Epithelial cell of esophagus (primary cell): ENCODE results near the gene ARHGAP10.

ENCODE experiments used
- DNase-seq: peaks from one replicate; pipeline ENCODE4 v3.0.0; 2010; ENCODE audit warnings: low read depth
- H3K4me3 ChIP-seq: 2 replicates; pipeline ENCODE4 v1.5.1; 2011; ENCODE audit warnings: mild to moderate bottlenecking, low read length, control low read depth
- TF ChIP-seq, protein P1 (sequence below): IDR thresholded peaks from 2 replicates; pipeline ENCODE4 v1.5.1; 2011; ENCODE audit warnings: low read depth, mild to moderate bottlenecking, low read length, control low read depth, inconsistent platforms; ENCODE audit not compliant: insufficient read depth; ENCODE audit errors: missing control alignments

ARHGAP10 gene

GRCh38 chr4:147785129-147785528, 53.2 kb downstream of the ARHGAP10 start:
- H3K4me3 ChIP-seq, result no peak overlapping the region
- TF ChIP-seq, protein P1, sequence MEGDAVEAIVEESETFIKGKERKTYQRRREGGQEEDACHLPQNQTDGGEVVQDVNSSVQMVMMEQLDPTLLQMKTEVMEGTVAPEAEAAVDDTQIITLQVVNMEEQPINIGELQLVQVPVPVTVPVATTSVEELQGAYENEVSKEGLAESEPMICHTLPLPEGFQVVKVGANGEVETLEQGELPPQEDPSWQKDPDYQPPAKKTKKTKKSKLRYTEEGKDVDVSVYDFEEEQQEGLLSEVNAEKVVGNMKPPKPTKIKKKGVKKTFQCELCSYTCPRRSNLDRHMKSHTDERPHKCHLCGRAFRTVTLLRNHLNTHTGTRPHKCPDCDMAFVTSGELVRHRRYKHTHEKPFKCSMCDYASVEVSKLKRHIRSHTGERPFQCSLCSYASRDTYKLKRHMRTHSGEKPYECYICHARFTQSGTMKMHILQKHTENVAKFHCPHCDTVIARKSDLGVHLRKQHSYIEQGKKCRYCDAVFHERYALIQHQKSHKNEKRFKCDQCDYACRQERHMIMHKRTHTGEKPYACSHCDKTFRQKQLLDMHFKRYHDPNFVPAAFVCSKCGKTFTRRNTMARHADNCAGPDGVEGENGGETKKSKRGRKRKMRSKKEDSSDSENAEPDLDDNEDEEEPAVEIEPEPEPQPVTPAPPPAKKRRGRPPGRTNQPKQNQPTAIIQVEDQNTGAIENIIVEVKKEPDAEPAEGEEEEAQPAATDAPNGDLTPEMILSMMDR, result no peak
- DNase-seq, result no peak

- TF ChIP-seq, protein P1, result no peak
- no peak overlapping the region for H3K4me3 ChIP-seq
- DNase-seq, result no peak
Observed at GRCh38 chr4:147786031-147786430, 54.1 kb downstream of the ARHGAP10 start.

DNA sequence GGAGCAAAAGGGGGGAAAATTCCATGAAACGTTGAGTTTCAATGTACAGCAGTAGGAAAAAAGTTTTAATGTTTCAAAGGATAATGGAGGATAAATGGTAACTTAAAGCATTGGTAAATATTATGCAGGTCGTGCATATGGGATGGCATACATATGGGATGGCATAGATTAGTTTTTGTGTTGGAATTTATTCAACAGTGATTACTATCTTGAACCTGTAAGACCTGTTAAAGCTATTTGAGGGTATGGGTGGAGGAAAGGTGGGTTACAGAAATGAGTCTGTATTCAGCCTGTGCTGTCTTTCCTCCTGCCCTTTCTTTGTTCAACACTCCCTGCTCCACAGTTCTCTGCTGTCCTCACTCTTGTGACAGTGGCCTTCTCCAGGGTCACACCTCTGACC, 54.6 kb downstream of the ARHGAP10 start:
- H3K4me3 ChIP-seq, result no peak overlapping the region

DNA sequence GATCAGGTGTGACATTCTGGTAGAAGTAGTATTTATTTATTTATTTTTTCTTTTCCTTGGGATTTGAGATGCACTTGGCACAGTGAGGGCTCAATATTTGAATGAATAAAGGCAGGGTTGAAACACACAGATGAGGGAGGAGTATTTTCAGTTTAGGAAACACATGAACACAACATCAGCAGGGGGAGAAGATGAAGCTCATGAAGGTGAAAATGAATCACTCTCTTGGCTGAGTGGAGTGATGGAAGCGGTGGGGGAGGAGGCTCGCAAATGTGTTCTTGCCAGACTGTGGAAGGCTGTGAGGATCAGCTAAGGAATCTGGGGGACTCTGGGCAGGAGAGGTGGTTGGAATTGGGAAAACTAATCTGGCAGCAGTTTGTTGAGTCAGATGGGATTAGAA, 55.3 kb downstream of the ARHGAP10 start:
- TF ChIP-seq, protein P1, result no peak
- DNase-seq, result no peak
- H3K4me3 ChIP-seq, result no peak overlapping the region

More for the DNA sequence above, 54.6 kb downstream of the ARHGAP10 start:
- TF ChIP-seq, protein P1, result no peak
- no peak for DNase-seq

- TF ChIP-seq, protein P1, result no peak
Observed at GRCh38 chr4:147788791-147789190, 56.9 kb downstream of the ARHGAP10 start.

DNA sequence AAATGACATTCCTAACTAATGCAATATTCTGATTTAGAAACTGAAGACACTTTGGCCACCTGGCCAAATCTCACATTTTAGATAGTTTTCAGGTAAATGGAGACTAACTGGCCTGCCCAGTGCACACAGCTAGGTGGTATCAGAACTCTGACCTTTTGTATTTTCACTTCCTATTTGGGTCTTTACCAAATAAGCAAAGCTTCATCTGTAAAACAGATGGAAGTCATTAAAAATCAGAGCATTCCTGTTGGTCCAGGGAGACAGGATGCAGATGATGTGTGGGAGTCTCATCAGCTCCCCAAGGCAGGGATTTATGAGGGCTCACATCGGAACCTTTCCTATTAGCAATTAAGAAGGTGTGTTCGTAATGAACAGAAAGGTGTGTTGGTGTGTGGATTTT, 57.7 kb downstream of the ARHGAP10 start:
- TF ChIP-seq, protein P1, result no peak
- DNase-seq, result no peak

More at GRCh38 chr4:147788791-147789190, 56.9 kb downstream of the ARHGAP10 start:
- H3K4me3 ChIP-seq, result no peak overlapping the region
- no peak for DNase-seq

DNA sequence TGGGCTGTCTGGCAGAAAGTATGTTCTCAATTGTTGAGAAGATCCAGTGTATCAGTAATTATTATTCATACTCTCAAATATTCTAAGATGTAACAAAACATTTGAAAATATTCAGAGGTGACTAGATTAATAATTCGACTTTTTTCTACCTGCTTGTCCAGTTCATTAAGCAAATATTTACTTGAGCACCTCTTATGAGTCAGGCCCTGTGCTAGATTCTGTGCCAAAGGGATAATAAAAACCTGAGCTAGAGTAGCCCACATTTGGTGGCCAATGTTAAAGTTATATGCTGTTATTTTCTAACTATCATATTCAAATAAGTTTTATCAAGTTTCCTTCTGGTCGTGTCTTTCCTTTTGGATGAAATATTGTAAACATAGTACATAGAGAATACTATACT, 58.5 kb downstream of the ARHGAP10 start:
- TF ChIP-seq, protein P1, result no peak
- H3K4me3 ChIP-seq, result no peak overlapping the region
- peak; percentile 74 for DNase-seq

More for the DNA sequence above, 57.7 kb downstream of the ARHGAP10 start:
- H3K4me3 ChIP-seq, result no peak overlapping the region
